GM21447 (cell line): ENCODE results near the gene IL34.
"Not testable (repeated sequence)": the region's sequence is repeated elsewhere in the genome, so short reads cannot be mapped to it uniquely, and the experiment has no call there.

Source experiments
- ATAC-seq: cut with Tn5 transposase; IDR thresholded peaks from one replicate; pipeline ENCODE4 v1.9.1; 2021; ENCODE audit not compliant: unreplicated experiment

The IL34 gene

DNA sequence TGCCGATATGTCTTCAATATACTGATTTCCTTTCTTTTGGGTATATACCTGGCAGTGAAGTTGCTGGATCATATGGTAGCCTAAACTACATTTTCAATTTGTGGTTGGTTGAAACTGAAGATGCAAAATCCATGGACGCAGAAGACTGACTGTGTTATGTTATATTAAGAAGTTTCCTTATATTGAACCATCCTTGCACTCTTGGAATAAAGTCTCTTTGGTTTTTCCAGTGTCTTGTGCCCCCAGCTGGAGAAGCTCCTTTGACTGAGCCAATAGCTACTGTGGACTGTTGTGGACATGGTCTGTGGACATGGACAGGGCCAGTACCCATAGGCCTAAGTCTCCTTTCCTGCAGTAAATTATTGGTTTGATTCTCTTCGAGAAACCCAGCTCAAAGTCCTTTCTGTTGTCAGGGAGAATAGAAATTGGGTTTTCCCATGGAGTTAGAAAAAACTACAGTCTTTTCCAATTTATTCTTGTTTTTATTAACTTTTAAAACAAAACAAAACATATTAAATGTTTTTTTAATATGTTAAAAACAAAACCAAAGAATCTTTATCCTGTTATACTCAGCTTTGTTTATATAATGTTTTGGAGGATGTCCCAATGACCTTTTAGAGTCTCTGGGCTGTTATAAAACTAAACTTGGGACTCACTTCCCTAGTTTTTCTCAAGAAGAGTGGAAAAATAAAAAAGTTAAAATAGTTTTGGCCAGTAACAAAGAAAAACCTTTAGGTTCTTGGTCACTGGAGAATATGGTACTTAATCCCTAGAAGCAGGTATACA is 15.2 kb upstream of the IL34 start:
- ATAC-seq = no peak

GRCh38 chr16:70632273-70632672 is 14.1 kb upstream of the IL34 start:
- ATAC-seq = no peak

DNA sequence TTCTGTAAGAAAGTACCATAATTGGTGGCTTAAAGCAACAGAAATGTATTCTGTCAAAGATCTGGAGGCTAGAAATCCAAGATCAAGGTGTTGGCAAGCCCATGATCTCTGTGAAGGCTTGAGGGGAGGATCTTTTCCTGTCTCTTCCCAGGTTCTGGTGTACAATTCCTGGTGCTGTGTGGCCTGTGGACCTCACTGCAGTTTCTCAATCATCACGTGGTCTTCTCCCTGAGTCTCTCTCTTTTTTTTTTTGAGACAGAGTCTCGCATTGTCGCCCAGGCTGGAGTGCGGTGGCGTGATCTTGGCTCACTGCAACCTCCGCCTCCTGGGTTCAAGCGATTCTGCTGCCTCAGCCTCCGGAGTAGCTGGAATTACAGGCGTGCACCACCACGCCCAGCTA is 12.7 kb upstream of the IL34 start:
- not testable (repeated sequence) for ATAC-seq

DNA sequence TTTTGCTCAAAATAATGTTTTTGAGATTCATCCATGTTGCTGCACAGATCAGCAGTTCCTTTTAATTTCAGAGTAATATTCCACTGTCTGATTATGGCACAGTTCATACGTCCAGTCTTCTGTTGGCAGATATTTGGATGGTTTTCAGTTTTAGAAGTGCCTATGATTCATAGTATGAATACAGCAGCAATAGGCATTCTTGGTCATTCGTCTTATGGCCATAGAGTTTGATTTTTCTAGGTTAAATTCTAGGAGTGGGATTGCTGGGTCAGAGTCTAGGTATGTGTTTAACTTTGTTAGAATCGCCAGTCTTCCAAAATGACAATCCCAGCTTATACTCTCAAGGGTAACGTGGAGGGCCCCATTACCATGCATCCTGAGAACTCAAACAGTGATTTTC is 11.5 kb upstream of the IL34 start:
- no peak for ATAC-seq

DNA sequence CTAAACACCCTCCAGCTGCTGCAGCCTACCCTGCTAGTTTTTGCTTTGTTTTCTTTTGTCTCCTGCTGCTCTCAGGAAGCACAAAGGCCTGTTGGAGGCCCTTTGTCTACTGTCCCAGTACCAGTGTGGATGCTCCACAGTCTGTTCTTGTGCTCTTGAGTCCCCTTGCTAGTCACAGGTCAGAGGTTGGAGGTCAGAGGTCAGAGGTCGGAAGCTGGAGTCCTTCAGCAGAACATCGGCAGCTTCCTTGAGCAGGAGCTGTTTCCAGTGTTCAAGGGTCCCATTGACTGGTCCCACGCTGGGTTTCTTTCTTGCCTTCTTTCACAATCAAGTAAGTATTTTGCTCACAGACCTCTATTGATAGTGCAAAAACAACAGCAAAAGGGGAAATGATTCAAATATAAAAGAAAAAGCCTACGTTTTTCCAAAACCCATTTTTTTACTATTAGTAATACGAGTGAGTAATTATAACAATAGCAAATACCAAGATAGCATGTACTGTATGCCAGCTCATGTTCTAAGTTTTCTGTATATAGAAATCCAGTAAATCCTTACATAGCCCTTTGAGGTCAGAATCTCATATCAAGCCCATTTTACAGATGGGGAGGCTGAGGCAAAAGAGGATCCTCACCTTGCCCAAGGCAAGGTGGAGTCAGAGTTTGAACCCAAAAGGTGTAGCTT is 10.9 kb upstream of the IL34 start:
- no peak for ATAC-seq

- no peak for ATAC-seq
These were observed 7.3 kb upstream of the IL34 start for GRCh38 chr16:70638814-70639792.

DNA sequence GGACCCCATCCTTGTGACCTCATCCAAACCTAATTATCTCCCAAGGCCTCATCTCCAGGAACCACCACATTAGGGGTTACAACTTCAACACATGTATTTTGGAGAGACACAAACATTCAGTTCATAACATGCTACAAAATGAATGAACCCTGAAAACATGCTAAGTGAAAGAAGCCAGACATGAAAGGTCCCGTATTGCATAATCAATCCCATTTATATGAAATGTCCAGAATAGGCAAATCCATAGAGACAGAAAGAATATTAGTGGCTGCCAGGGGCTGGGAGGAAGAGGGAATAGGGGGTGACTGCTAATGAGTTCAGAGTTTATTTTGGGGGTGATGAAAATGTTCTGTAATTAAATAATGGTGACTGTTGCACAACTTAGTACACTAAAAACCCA is 3.7 kb upstream of the IL34 start:
- no peak for ATAC-seq

DNA sequence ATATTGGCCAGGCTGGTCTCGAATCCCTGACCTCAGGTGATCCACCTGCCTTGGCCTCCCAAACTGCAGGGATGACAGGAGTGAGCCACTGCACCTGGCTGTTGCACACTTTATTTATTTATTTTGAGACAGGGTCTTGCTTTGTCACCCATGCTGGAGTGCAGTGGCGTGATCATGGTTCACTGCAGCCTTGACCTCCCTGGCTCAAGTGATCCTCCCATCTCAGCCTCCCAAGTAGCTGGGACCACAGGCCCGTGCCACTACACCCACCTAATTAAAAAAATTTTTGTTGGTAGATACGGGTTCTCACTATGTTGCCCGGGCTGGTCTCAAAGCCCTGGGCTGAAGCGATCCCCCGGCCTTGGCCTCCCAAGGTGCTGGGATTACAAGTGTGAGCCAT is 3.1 kb upstream of the IL34 start:
- not testable (repeated sequence) for ATAC-seq

DNA sequence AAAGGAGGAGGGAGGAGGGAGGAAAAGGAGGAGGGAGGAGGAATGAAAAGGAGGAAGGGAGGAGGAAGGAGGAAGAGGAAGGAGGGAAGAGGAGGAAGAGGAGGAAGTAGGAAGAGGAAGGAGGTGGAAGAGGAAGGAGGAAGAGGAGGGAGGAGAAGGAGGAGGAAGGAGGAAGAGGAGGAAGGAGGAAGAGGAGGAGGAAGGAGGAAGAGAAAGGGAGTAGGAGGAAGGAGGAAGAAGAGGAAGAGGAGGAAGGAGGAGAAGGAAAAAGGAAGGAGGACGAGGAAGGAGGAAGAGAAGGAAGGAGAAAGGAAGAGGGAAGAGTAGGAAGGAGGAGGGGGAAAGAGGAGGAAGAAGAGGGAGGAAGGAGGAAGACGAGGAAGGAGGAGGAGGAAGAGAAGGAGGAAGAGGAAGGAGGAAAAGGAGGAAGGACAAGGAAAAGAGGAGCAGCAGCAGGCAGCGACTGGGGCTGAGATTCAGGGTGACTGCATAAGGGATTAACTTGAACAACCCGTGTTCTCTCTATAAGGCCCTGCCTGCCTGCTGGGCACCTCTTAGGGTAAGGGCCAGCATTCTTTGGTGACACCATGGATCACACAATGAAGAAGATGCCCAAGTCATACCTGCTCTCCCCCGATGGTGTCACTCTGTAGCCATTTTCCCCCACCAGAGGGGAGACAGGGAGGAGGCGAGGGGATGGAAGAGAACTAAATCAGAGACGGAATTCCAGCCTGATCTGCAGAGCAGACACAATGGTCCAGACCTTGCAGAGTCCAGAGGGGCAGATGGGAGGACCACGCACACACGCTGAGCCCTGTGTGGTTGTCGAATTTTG is 1.4 kb upstream of the IL34 start:
- ATAC-seq = no peak

DNA sequence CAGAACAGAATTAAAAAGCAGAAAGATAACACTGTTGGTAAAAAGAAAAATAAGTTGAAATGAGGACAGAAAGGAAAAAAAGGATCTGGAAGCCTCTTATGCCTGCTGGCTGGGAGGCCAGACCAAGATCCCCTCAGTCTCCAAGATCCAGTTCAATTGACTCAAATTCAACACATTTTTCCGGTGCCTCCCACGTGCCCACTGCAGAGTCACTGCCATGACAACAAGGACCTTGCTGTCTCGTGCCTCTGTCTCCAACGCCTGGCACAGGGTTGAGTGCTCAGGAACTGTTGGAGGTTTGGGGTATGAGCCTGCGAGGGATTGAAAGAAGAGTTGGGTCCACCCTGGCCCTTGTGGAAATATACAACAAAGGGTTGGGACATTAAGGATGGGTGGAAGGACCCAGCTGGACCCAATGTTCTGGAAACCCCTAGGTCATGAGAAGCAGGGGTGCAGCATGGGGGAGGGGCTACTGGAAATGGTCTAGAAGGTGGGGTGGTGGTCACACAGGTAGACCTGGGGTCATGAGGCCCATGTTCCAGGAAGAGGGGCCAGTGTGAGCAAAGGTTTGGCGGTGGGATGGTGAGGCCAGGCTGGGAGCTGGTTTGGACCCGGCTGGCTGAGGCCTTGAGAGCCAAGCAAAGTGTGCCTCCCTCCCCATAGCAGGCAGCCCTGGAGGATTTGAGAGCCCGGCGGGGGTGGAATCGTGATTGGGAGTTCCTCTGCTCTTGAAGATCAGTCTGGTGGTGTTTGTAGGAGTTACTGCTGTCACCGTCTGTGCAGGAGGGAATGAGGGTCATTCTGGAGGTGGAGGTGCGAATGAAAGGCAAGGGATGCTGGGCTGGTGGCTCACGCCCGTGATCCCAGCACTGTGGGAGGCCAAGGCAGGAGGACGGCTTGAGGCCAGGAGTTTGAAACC is 1.3 kb downstream of the IL34 start:
- no peak for ATAC-seq

DNA sequence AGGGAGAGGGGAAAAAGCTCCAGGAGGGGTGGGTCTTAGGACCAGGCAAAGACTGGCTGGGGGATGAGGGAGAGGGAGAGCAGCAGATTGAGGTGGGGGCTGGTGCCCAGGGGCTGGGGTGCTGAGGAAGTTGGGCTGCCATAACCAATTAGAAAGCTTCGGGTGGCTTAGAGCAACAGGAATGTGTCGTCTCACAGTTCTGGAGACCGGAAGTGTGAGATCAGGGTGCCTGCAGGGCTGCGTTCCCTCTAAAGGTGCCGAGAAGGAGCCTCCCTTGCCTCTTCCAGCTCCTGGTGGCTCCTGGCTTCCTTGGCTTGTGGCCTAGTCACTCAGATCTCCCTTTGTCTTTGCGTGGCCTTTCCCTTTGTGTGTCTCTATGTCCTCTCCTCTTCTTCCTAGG is 2.2 kb downstream of the IL34 start:
- ATAC-seq = no peak

DNA sequence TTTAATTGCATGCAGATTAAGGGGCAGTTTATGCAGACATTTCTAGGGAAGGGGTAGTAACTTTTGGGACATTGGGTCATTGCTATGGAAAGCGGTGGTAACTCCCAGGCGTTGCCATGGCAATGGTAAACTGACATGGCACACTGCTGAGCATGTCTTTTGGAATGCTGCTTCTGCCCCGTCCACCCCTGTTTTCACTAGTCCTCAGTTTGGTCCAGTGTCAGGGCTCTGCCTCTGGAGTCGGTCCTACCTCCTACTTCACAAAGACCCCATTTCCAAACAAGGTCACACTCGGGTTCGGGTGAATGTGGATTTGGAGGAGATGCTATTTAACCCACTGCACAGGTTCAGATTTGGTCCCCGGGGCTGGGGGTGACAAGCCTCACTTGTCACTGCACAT is 2.9 kb downstream of the IL34 start:
- no peak for ATAC-seq

- no peak for ATAC-seq
These were observed 3.9 kb downstream of the IL34 start for GRCh38 chr16:70650216-70650615.

GRCh38 chr16:70651524-70651923 is 5.2 kb downstream of the IL34 start:
- no peak for ATAC-seq

GRCh38 chr16:70652322-70652721 is 6.0 kb downstream of the IL34 start:
- no peak for ATAC-seq

DNA sequence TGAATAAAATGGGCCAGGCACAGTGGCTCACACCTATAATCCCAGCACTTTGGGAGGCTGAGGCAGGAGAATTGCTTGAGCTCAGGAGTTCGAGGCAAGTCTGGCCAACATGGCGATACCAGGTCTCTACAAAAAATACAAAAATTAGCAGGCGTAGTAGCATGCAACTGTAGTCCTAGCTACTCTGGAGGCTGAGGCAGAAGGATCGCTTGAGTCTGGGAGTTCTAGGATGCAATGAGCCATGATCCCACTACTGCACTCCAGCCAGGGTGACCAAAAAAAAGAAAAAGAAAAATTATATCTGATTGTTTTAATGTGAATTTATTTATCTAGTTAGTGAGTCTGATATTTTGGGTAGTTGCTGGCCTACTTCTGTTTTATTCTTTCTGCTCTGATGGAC is 7.0 kb downstream of the IL34 start:
- ATAC-seq = no peak

DNA sequence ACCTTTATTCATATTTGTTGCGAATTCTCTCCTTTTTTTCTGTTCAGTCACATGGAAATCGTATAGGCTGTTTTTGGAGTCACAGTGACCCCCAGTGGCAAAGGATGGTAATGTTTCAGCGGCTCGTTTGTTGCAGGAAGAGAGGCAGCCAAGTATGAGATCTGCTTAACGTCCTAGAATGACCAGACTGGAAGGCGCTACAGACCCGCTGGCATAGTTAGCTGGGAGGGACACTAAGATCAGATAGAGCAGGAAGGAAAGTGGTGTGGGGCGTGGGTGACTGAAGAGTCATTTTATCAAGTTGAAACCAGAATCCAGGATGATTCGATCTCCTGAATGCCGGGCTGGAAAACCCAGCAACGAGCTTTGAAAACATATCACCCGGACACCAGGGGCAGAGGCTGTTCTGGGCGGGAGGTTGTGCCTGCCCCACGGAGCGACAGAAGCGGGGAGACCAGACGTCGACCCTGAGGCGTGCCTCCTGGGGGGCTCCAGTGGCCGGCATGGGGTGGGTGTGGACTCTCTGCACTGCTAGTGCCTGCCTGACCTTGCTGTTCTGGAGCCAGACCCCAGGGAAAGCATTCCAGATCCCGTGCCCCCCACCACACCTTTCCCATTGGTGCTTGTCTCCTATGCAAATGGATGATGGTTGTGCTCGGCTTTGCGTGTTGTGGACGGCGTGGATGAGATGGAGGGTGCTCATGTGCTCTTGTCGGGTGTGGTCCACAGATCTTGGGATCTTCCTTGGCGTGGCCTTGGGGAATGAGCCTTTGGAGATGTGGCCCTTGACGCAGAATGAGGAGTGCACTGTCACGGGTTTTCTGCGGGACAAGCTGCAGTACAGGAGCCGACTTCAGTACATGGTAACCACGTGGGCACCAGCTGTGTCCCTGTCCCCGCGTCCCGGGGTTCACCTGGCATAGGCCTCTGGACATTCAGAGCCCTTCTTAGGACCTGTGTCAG is 7.7 kb downstream of the IL34 start:
- no peak for ATAC-seq

GRCh38 chr16:70656065-70656711 is 9.8 kb downstream of the IL34 start:
- ATAC-seq = no peak
